ENCODE measurements around the gene EIF2D.
"Not testable (repeated sequence)": the region's sequence is repeated elsewhere in the genome, so short reads cannot be mapped to it uniquely, and the experiment has no call there.

Gene EIF2D

DNA sequence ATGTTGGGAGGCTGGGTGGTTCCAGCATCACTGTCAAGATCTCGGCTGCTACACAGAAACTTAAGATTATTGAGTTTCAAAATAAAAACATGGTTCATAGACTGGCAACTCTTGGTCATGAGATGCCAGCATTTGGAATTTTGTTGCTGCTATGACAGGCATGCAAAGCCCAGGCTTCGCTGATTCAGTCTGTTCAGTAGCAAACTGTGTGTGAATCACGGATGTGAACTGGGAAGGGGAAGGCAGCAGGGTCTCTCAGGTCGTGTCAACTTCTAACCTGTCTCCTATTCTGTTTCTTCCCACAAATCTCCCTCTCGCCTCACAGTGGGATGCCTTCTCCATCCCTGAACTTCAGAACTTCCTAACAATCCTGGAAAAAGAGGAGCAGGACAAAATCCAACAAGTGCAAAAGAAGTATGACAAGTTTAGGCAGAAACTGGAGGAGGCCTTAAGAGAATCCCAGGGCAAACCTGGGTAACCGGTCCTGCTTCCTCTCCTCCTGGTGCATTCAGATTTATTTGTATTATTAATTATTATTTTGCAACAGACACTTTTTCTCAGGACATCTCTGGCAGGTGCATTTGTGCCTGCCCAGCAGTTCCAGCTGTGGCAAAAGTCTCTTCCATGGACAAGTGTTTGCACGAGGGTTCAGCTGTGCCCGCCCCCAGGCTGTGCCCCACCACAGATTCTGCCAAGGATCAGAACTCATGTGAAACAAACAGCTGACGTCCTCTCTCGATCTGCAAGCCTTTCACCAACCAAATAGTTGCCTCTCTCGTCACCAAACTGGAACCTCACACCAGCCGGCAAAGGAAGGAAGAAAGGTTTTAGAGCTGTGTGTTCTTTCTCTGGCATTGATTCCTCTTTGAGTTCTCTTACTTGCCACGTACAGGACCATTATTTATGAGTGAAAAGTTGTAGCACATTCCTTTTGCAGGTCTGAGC, 25.5 kb downstream of the EIF2D start:
- no peak for DNase-seq

DNA sequence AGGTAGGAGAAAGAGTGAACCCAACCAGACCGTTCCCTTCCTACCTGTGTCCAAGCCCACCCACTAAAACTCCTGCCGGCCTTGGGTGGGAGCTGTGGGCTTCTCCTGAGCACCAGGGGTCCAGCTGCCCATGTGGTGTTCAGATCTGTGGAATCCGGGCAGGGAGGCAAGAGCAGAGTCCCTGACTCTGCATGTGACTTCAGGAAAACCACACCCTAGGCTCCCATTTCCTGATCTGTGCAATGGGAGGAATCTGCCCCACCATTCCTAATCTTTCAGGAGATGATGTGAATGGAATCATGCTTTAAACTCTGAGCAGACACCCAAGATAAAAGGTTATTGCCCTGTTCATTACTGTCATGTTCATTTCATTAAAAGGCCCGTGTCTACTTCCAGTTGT, 27.6 kb downstream of the EIF2D start:
- no peak for DNase-seq

- DNase-seq = no peak
These were observed 28.3 kb downstream of the EIF2D start for GRCh38 chr1:206583707-206584648.

DNA sequence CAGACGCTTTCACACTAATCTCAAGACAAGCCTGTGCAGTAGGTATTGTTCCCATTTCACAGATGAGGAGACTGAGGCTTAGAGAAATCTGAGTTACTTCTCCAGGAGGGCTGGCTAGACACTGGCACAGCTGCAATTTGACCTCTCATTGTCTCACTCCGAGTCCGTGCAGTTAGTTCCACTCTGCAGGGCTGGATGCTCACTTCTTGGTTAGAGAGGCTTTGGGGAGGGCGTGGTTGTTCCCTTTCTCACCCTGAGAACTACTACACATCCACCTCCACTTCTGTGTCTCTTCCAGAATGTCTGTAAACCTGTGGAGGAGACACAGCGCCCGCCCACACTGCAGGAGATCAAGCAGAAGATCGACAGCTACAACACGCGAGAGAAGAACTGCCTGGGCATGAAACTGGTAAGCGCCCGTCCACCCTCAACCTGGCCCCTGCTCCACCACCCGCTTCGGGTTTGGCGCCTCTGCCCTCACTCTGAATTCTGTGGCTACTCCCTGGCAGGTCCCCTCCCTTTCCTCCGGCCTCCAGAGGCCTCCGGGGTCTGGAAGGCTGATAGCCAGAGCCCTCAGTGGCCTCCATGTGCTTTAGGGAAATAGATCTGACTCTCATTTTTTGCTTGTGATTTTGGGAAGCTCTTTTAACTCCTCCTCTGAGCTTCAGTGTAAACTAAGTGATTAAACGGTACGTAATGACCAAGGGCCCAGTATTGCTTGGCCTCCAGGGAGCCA, 29.1 kb downstream of the EIF2D start:
- DNase-seq = no peak

- DNase-seq = no peak
These were observed 29.7 kb downstream of the EIF2D start for GRCh38 chr1:206582537-206582936.

- no peak for DNase-seq
These were observed 30.7 kb downstream of the EIF2D start for GRCh38 chr1:206581571-206581981.

DNA sequence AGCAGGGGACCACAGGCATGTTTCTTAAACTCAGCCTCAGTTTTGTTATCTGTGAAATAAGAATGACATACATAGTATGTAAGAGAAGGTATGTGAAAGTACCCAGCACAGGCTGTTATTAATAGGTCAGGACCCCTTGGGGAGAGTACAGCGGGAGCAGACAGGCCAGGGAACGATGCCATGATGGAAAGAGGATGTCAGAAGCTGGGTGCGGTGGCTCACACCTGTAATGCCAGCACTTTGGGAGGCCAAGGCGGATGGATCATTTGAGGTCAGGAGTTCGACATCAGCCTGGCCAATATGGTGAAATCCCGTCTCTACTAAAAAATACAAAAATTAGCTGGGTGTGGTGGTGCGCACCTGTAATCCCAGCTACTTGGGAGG, 31.2 kb downstream of the EIF2D start:
- DNase-seq = not testable (repeated sequence)

- DNase-seq = no peak
These were observed 31.7 kb downstream of the EIF2D start for GRCh38 chr1:206580438-206581113.

DNA sequence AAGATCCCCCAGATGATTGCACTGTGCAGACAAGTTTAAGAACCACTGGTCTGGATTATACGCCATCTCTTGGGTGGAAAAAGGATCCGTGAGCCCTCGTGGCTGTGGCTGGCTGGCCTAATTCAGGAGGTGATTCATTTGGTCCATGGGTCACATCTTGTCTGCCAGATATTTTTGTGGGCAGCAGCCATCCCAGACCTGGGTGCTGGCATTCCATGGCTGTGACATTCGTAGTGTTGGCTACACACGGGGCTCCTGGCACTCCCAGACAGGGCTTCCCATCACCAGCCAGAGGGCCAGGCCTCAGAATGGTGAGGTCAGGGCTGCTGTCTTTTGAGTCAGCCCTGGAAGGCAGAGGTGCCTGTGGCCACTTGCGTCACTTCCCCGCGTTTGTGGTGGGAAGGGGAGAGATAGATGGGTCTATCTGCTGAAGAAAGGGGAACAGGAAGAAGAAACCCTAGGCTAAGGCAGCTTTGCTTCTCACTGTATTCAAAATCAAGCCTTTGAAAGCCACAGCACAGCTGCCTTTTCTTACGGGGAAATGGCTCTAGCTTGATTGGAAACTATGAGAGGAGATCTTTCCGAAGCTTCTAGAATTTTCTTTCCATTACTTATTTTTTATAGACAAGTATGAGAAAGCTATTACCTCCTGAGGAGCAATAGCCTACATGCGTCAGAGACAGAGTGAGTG, 32.4 kb downstream of the EIF2D start:
- DNase-seq = peak; percentile 97

- no peak for DNase-seq
These were observed 33.3 kb downstream of the EIF2D start for GRCh38 chr1:206578978-206579374.

- no peak for DNase-seq
These were observed 33.9 kb downstream of the EIF2D start for GRCh38 chr1:206578068-206578977.

DNA sequence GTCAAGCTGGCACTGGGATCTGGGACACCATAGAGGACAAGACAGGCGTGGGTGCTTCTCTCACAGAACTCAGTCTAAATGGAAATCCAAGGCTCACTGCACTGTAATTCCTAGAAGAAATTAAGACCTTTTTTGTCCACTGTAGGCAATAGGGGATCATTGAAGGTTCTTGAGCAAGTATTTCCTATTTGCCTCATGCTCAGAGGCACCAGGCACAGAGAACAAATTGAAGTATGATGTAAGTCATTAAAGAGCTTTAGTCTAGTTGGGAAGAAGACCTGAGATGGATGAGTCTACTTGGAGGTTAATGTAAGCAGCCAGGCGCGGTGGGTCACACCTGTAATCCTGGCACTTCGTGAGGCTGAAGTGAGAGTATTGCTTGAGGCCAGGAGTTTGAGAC, 34.6 kb downstream of the EIF2D start:
- no peak for DNase-seq

DNA sequence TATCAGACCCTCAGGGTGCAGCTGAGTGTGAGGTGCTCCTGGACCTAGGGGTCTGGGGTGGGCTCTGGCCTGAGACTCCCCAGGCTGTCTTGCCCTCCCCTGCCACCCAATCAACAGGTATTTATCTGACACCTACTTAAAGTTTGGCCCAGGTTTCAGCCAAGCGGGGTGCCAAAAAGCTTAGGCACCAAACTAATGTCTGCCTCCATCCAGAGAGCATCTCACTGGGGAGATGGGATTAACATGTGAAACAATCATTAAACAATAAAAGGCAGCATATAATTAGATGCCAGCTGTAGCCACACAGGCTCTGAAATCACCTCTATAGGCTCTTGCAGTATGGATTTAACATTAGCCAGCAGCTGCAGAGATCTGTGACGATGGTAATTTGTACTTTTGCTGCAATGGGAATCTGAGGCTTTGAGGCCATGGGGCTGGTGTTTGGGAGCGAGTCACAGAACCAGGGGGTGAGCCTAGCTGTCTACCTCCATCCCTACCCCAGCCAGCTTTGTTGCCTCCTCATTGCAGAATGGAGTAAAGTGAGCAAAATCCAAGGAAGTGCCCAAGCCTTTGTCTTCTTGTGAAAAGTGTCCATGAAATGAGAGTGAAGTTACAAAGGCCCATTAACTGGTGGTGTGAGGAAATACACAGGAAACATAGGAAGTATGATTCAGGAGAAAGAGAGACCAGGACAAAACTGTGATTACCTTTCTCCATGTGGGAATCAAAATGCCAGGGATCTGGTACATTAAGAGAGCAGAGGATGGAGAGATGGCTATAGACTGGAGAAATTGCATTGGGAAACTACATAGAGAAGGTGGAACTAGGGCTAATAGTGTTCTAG, 36.1 kb downstream of the EIF2D start:
- no peak for DNase-seq

- DNase-seq = peak; percentile 80
These were observed 36.9 kb downstream of the EIF2D start for GRCh38 chr1:206575165-206575893.

DNA sequence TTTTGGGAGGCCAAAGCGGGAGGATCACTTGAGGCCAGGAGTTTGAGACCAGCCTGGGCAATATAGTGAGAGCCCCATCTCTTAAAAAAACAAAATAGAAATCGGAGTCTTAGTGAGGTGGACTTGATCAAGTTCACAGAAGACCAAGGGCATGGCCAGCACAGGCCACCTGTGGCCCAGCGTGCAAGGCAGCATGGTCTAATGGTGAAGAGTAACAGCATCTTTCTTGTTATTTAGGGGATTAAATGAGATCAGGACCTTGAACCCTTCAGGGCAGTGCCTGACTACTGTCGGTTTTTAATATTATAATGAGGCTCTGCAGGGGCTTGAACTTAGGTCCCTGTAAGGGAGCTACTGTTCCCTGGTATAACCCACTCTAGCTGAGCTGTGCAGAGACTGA, 38.5 kb downstream of the EIF2D start:
- no peak for DNase-seq

GRCh38 chr1:206573319-206573718, 38.9 kb downstream of the EIF2D start:
- no peak for DNase-seq

- DNase-seq = no peak
These were observed 39.4 kb downstream of the EIF2D start for GRCh38 chr1:206572835-206573234.

DNA sequence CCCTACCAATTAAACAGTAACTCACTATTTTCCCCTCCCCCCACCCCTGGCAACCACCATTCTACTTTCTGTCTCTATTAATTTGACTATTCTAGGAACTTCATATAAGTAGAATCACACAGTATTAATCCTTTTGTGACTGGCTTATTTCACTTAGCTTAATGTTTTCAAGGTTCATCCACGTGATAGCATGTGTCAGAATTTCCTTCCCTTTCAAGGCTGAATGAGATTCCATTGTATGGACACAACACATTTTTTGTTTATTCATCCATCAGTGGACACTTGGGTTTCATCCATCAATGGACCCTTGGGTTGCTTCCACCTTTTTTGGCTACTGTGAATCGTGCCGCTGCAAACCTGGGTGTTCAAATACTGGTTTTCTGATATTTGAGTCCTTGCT, 41.7 kb downstream of the EIF2D start:
- no peak for DNase-seq

DNA sequence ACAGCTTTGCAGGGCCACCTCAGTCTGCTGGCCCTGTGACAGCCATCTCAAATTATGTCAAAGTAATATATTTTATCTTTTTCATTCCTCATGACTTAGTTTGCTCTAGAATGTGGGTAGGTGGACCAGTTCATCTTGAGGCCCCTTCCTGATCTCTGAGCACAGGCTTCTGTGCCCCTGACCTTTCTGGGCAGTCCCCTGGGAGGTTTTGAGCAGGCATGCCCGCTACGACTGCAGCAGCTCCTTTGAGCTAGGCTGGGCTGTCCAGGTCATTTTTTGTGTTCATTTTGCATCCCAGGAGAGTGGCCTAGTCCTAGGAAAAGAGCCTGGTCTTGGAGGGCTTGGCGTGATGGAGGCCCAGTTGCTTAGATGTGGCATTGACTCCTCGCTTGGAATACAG, 42.7 kb downstream of the EIF2D start:
- no peak for DNase-seq

All from SIG-M5 (cell line).